CD4-positive, alpha-beta T cell (primary cell): ENCODE results near the gene SCUBE1. TPM values are rescaled to one million over a fixed set of nuclear protein-coding genes. Genes with fewer than 3 reads are reported as not detected.

Experiments
- ATAC-seq: fragments of 200-7000 bp; cut with Tn5 transposase; one replicate; pipeline ENCODE4 v1.10.0; 2022; ENCODE audit warnings: mild to moderate bottlenecking; ENCODE audit not compliant: poor library complexity
- CTCF ChIA-PET: fragments of 350-600 bp; sonication (Branson Sonifier 250); formaldehyde crosslinking; loops from one replicate; lab custom pipeline; 2021; ENCODE audit warnings: antibody characterized with exemption, inconsistent platforms; lab: Charles Lee
- POLR2A ChIA-PET: fragments of 350-600 bp; sonication (Branson Sonifier 250); formaldehyde crosslinking; loops from one replicate; lab custom pipeline; 2021; ENCODE audit warnings: antibody characterized with exemption, inconsistent platforms; lab: Charles Lee
- DNase-seq, 14 experiments: peaks; one replicate each; pipeline ENCODE4 v3.0.0-alpha.2; 2013 to 2020; ENCODE audit warnings: mixed read lengths in 2 of 14
- H3K27ac ChIP-seq, 2 donors: one replicate each; pipeline versions ENCODE4 v1.5.1 to v1.7.0; 2013; ENCODE audit warnings: low read length in 2 of 2, low read depth in 1 of 2, mild to moderate bottlenecking in 1 of 2
- H3K27me3 ChIP-seq, 2 experiments: 1 replicate in 1 of 2; 2 replicates in 1 of 2; pipeline versions ENCODE4 v1.6.1 to v1.7.0; 2013; ENCODE audit warnings: low read length in 2 of 2, control low read depth in 1 of 2, mild to moderate bottlenecking in 1 of 2, moderate library complexity in 1 of 2; ENCODE audit not compliant: insufficient read depth in 2 of 2, control insufficient read depth in 1 of 2
- H3K36me3 ChIP-seq: one replicate; pipeline ENCODE4 v1.6.1; 2013; ENCODE audit warnings: low read length, control low read depth; ENCODE audit not compliant: insufficient read depth
- H3K4me1 ChIP-seq: one replicate; pipeline ENCODE4 v1.6.1; 2013; ENCODE audit warnings: low read length, control low read depth; ENCODE audit not compliant: insufficient read depth
- H3K4me3 ChIP-seq: one replicate; pipeline ENCODE4 v1.5.1; 2013; ENCODE audit warnings: mild to moderate bottlenecking, low read length, moderate library complexity
- H3K9me3 ChIP-seq, 2 experiments: 1 replicate in 1 of 2; 2 replicates in 1 of 2; pipeline versions ENCODE4 v1.6.1 to v1.7.0; 2013; ENCODE audit warnings: low read length in 2 of 2, mild to moderate bottlenecking in 2 of 2, control low read depth in 1 of 2, moderate library complexity in 1 of 2; ENCODE audit not compliant: control insufficient read depth in 1 of 2, insufficient read depth in 1 of 2
- H3K27ac Mint-ChIP-seq: one replicate; pipeline ENCODE4 v1.8.0; 2020; ENCODE audit warnings: mixed read lengths
- H3K27me3 Mint-ChIP-seq: one replicate; pipeline ENCODE4 v1.8.0; 2021; ENCODE audit warnings: mixed read lengths
- H3K36me3 Mint-ChIP-seq: one replicate; pipeline ENCODE4 v1.8.0; 2021; ENCODE audit warnings: low read depth, mixed read lengths
- H3K4me1 Mint-ChIP-seq: one replicate; pipeline ENCODE4 v1.8.0; 2021; ENCODE audit warnings: low read depth, mixed read lengths
- H3K4me3 Mint-ChIP-seq: one replicate; pipeline ENCODE4 v1.8.0; 2020; ENCODE audit warnings: mild to moderate bottlenecking, mixed read lengths
- H3K9me3 Mint-ChIP-seq: one replicate; pipeline ENCODE4 v1.8.0; 2020; ENCODE audit warnings: mixed read lengths
- intact Hi-C, 2 experiments: fragments of 100-400 bp; cut with DNase I in 1 of 2; cut with micrococcal nuclease in 1 of 2; formaldehyde crosslinking; loops; one replicate each; pipeline versions ENCODE4 v1.15.1 to v1.9.0; 2023 to 2025; cut with DNase I, micrococcal nuclease
- total RNA-seq, 174 experiments: library from RNA in 2 of 174; stranded (reverse) in 2 of 174; gene quantifications; one replicate each; pipeline ENCODE4 v1.2.3 and lab custom pipeline; 2021 to 2026
- TF ChIP-seq, protein P1 (sequence below): fragments of 200-600 bp; IDR thresholded peaks from one replicate; pipeline ENCODE4 v1.8.0; 2022; ENCODE audit warnings: antibody characterized with exemption, mild to moderate bottlenecking

The SCUBE1 gene
- total RNA-seq, 2 experiments from 2014 or later = not detected

DNA sequence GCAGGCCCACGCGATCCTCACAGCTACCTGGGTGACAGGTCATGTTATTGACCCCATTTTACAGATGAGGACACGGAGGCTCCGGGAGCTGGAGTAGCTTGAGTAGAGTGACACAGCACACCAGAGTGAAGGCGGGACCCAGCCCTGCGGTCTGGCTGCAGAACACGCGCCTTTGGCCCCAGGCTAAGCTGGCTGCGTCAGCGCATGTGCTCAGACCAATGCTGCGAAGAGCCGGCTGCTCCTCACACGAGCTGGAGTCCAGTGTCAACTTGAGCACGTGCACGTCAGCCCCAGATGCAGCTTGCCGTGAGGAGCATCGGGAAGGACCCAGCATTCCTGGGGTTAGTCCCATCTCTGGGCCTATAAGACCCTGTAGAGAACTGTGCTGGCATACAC, 49.9 kb downstream of the SCUBE1 start:
- ChIA-PET CTCF (no interaction called here), POLR2A (no interaction called here)
- intact Hi-C loops = no loop called here
- no peaks in the 10 kb centered on the region for H3K27me3 Mint-ChIP-seq
- Histone ChIP-seq H3K4me1 (peaks cover 12% of the 10 kb centered on the region), H3K27ac (no peak overlapping the region), H3K36me3 (no peaks in the 10 kb centered on the region), H3K4me3 (no peak overlapping the region), H3K27me3 (no peaks in the 10 kb centered on the region), H3K9me3 (no peaks in the 10 kb centered on the region)
- H3K9me3 Mint-ChIP-seq = no peaks in the 10 kb centered on the region
- ATAC-seq (no peak), DNase-seq (no peak)
- H3K36me3 Mint-ChIP-seq = no peaks in the 10 kb centered on the region
- TF ChIP-seq, protein P1, sequence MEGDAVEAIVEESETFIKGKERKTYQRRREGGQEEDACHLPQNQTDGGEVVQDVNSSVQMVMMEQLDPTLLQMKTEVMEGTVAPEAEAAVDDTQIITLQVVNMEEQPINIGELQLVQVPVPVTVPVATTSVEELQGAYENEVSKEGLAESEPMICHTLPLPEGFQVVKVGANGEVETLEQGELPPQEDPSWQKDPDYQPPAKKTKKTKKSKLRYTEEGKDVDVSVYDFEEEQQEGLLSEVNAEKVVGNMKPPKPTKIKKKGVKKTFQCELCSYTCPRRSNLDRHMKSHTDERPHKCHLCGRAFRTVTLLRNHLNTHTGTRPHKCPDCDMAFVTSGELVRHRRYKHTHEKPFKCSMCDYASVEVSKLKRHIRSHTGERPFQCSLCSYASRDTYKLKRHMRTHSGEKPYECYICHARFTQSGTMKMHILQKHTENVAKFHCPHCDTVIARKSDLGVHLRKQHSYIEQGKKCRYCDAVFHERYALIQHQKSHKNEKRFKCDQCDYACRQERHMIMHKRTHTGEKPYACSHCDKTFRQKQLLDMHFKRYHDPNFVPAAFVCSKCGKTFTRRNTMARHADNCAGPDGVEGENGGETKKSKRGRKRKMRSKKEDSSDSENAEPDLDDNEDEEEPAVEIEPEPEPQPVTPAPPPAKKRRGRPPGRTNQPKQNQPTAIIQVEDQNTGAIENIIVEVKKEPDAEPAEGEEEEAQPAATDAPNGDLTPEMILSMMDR = no peak
- no peak overlapping the region for H3K4me3 Mint-ChIP-seq
- H3K27ac Mint-ChIP-seq = no peak overlapping the region
- H3K4me1 Mint-ChIP-seq = no peaks in the 10 kb centered on the region

DNA sequence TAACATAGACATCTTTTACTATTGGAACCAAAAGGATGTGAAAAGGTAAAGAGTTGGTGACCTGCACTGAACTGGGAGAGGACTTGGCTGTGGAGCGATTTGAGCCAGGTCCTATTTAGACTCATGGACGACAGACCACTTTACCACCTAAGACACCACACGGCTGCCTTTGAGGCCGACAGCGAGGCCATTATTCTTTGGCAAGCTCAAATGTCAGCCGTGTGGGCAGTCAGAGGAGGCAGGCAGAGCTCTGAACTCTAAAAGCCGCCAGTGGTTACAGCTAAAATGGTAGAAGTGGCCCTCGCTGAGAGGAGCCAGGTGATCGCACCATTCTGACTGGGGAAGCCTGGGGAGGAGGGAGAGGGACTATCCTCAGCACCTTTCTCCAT, 50.5 kb downstream of the SCUBE1 start:
- CTCF ChIA-PET = no interaction called here
- DNase-seq = no peak
- ATAC-seq = no peak
- Histone ChIP-seq H3K36me3 (no peaks in the 10 kb centered on the region), H3K27ac (no peak overlapping the region), H3K4me3 (no peak overlapping the region), H3K4me1 (peaks cover 12% of the 10 kb centered on the region), H3K9me3 (no peaks in the 10 kb centered on the region), H3K27me3 (no peaks in the 10 kb centered on the region)
- Mint-ChIP-seq H3K27ac (no peak overlapping the region), H3K36me3 (no peaks in the 10 kb centered on the region), H3K4me3 (no peak overlapping the region), H3K9me3 (no peaks in the 10 kb centered on the region), H3K4me1 (no peaks in the 10 kb centered on the region), H3K27me3 (no peaks in the 10 kb centered on the region)
- TF ChIP-seq, protein P1 = no peak
- intact Hi-C loops = no loop called here
- POLR2A ChIA-PET = no interaction called here

DNA sequence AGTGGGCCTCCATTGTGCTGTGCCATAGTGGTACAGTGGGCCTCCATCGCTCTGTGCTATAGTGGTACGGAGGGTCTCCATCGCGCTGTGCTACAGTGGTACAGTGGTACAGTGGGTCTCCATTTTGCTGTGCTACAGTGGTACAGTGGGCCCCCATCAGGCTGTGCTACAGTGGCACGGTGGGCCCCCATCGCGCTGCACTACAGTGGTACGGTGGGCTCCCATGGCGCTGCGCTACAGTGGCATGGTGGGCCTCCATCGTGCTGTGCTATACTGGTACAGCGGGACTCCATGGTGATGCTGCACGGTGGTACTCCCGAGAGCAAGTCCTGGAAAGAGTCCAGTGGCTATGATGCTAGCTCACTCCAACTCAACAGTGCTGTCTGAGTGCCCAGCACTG, 51.8 kb downstream of the SCUBE1 start:
- Histone ChIP-seq H3K36me3 (no peaks in the 10 kb centered on the region), H3K4me1 (peaks cover 12% of the 10 kb centered on the region), H3K4me3 (no peak overlapping the region), H3K27ac (no peak overlapping the region), H3K27me3 (no peaks in the 10 kb centered on the region), H3K9me3 (no peaks in the 10 kb centered on the region)
- no peak overlapping the region for H3K4me3 Mint-ChIP-seq
- H3K27me3 Mint-ChIP-seq = no peaks in the 10 kb centered on the region
- ChIA-PET POLR2A (no interaction called here), CTCF (no interaction called here)
- no peak overlapping the region for H3K27ac Mint-ChIP-seq
- no peaks in the 10 kb centered on the region for H3K4me1 Mint-ChIP-seq
- TF ChIP-seq, protein P1 = no peak
- no peak for ATAC-seq
- intact Hi-C loops = no loop called here
- H3K36me3 Mint-ChIP-seq = no peaks in the 10 kb centered on the region
- H3K9me3 Mint-ChIP-seq = no peaks in the 10 kb centered on the region
- DNase-seq = no peak
